Measurements from ENCODE around the gene NDUFS6.

Gene NDUFS6

GRCh38 chr5:1778138-1779020, 22.8 kb upstream of the NDUFS6 start:
- H3K4me3 ChIP-seq (replicated peaks; ENCODE audit: low read depth, low read length): no peak overlapping the region
- no peak for DNase-seq (ENCODE audit: extremely low read depth, low read depth)
- TF ChIP-seq CTCF (IDR thresholded peaks at IDR 0.05; ENCODE audit: low read depth, low read length, missing control alignments): no peak

- H3K4me3 ChIP-seq (replicated peaks; ENCODE audit: low read depth, low read length): no peak overlapping the region
- no peak for DNase-seq (ENCODE audit: extremely low read depth, low read depth)
- no peak for TF ChIP-seq CTCF (IDR thresholded peaks at IDR 0.05; ENCODE audit: low read depth, low read length, missing control alignments)
Observed at GRCh38 chr5:1779021-1779680, 22.1 kb upstream of the NDUFS6 start.

- no peak for TF ChIP-seq CTCF (IDR thresholded peaks at IDR 0.05; ENCODE audit: low read depth, low read length, missing control alignments)
- H3K4me3 ChIP-seq (replicated peaks; ENCODE audit: low read depth, low read length): no peak overlapping the region
- DNase-seq (ENCODE audit: extremely low read depth, low read depth): no peak
Observed at GRCh38 chr5:1779782-1780613, 21.2 kb upstream of the NDUFS6 start.

GRCh38 chr5:1780614-1780930, 20.6 kb upstream of the NDUFS6 start:
- no peak for DNase-seq (ENCODE audit: extremely low read depth, low read depth)
- no peak for TF ChIP-seq CTCF (IDR thresholded peaks at IDR 0.05; ENCODE audit: low read depth, low read length, missing control alignments)
- H3K4me3 ChIP-seq (replicated peaks; ENCODE audit: low read depth, low read length): no peak overlapping the region

- H3K4me3 ChIP-seq (replicated peaks; ENCODE audit: low read depth, low read length): no peak overlapping the region
- no peak for DNase-seq (ENCODE audit: extremely low read depth, low read depth)
- TF ChIP-seq CTCF (IDR thresholded peaks at IDR 0.05; ENCODE audit: low read depth, low read length, missing control alignments): no peak
Observed at GRCh38 chr5:1781107-1781506, 20.1 kb upstream of the NDUFS6 start.

- no peak for TF ChIP-seq CTCF (IDR thresholded peaks at IDR 0.05; ENCODE audit: low read depth, low read length, missing control alignments)
- no peak for DNase-seq (ENCODE audit: extremely low read depth, low read depth)
- no peak overlapping the region for H3K4me3 ChIP-seq (replicated peaks; ENCODE audit: low read depth, low read length)
Observed at GRCh38 chr5:1781726-1782384, 19.4 kb upstream of the NDUFS6 start.

All from HFF-Myc (cell line).